T-helper 9 cell (primary cell): ENCODE results near the gene ANO2.

Source experiments
- DNase-seq: peaks from one replicate; pipeline ENCODE4 v3.0.0-alpha.2; 2020

Gene ANO2

GRCh38 chr12:5964913-5965900 lies 20.1 kb upstream of the ANO2 start:
- DNase-seq = no peak

GRCh38 chr12:5963515-5963914 lies 18.5 kb upstream of the ANO2 start:
- no peak for DNase-seq

- no peak for DNase-seq
Measured at GRCh38 chr12:5960783-5961182, 15.7 kb upstream of the ANO2 start.

- no peak for DNase-seq
Measured at GRCh38 chr12:5956987-5957386, 11.9 kb upstream of the ANO2 start.

GRCh38 chr12:5954661-5955060 lies 9.6 kb upstream of the ANO2 start:
- DNase-seq = no peak

GRCh38 chr12:5953835-5954586 lies 9.0 kb upstream of the ANO2 start:
- no peak for DNase-seq

- DNase-seq = no peak
Measured at GRCh38 chr12:5952031-5952430, 7.0 kb upstream of the ANO2 start.

- DNase-seq = no peak
Measured at GRCh38 chr12:5948696-5949095, 3.6 kb upstream of the ANO2 start.

- no peak for DNase-seq
Measured at GRCh38 chr12:5947006-5947405, 1.9 kb upstream of the ANO2 start.

GRCh38 chr12:5946388-5946787 lies 1.3 kb upstream of the ANO2 start:
- no peak for DNase-seq

GRCh38 chr12:5944688-5945070 lies 380 bp downstream of the ANO2 start:
- no peak for DNase-seq

GRCh38 chr12:5944053-5944452 lies 1.0 kb downstream of the ANO2 start:
- no peak for DNase-seq

- no peak for DNase-seq
Measured at GRCh38 chr12:5941907-5942306, 3.2 kb downstream of the ANO2 start.

- DNase-seq = no peak
Measured at GRCh38 chr12:5927732-5928516, 17.1 kb downstream of the ANO2 start.

- no peak for DNase-seq
Measured at GRCh38 chr12:5925646-5926045, 19.4 kb downstream of the ANO2 start.

GRCh38 chr12:5924342-5924741 lies 20.7 kb downstream of the ANO2 start:
- no peak for DNase-seq

GRCh38 chr12:5923751-5924150 lies 21.3 kb downstream of the ANO2 start:
- DNase-seq = no peak

- no peak for DNase-seq
Measured at GRCh38 chr12:5923043-5923605, 21.9 kb downstream of the ANO2 start.

GRCh38 chr12:5921966-5922899 lies 22.8 kb downstream of the ANO2 start:
- no peak for DNase-seq

- DNase-seq = no peak
Measured at GRCh38 chr12:5921027-5921909, 23.8 kb downstream of the ANO2 start.
